ENCODE measurements around the gene SPATA46. TPM values are rescaled to one million over a fixed set of nuclear protein-coding genes. Genes with fewer than 3 reads are reported as not detected.

SPATA46 gene
- total RNA-seq, 1 donor from 2014 or later, result not detected

DNA sequence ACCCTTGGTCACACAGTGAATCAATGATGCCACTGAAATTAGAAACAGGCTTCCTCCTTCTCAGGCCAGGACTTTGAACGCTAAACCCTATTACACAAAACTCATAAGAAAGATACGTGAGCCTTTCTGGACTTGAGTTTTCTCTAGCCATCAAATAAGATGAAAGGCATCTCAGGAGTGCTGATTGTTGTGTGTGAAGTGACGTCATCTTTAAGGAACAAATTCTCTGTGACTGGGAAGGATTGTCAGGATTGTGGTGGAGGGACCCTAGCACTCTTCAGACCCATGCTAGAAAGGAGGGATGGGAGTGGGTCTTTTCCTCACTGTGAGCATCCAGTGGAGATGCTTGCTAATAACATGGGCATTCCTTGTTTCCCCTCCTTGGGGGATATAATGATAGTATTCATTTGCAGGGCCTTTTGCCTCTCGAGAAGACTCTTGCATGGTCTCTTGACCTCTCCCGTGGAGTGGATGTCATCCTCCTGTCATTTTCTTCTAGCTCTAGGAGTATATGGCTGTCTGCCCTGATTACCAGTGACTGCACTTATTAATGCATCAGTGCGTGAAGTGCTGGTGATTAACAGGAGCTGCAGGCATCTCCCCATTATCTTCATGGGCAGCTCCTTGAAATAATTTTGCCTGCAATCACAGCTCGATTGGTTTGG, 39.9 kb downstream of the SPATA46 start:
- no peak overlapping the region for H3K27ac Mint-ChIP-seq (ENCODE audit: unreplicated experiment)
- no peak for TF ChIP-seq CTCF (IDR thresholded peaks at IDR 0.05; ENCODE audit: partially characterized antibody, unreplicated experiment)

GRCh38 chr1:162335126-162335525, 41.5 kb downstream of the SPATA46 start:
- Mint-ChIP-seq H3K27ac (ENCODE audit: unreplicated experiment) (no peak overlapping the region), H3K36me3 (ENCODE audit: unreplicated experiment) (no peaks in the 10 kb centered on the region), H3K4me1 (ENCODE audit: low read depth, unreplicated experiment) (peaks cover 5% of the 10 kb centered on the region), H3K9me3 (ENCODE audit: unreplicated experiment) (peaks cover 2% of the 10 kb centered on the region), H3K4me3 (ENCODE audit: unreplicated experiment) (no peak overlapping the region), H3K27me3 (ENCODE audit: unreplicated experiment) (peaks cover 1% of the 10 kb centered on the region)
- no peak for DNase-seq
- TF ChIP-seq CTCF (IDR thresholded peaks at IDR 0.05; ENCODE audit: partially characterized antibody, unreplicated experiment), result no peak

More for the DNA sequence above, 39.9 kb downstream of the SPATA46 start:
- Mint-ChIP-seq H3K4me3 (ENCODE audit: unreplicated experiment) (no peak overlapping the region), H3K9me3 (ENCODE audit: unreplicated experiment) (peaks cover 2% of the 10 kb centered on the region), H3K27me3 (ENCODE audit: unreplicated experiment) (peaks cover 1% of the 10 kb centered on the region), H3K36me3 (ENCODE audit: unreplicated experiment) (no peaks in the 10 kb centered on the region), H3K4me1 (ENCODE audit: low read depth, unreplicated experiment) (peaks cover 5% of the 10 kb centered on the region)
- DNase-seq, result no peak

DNA sequence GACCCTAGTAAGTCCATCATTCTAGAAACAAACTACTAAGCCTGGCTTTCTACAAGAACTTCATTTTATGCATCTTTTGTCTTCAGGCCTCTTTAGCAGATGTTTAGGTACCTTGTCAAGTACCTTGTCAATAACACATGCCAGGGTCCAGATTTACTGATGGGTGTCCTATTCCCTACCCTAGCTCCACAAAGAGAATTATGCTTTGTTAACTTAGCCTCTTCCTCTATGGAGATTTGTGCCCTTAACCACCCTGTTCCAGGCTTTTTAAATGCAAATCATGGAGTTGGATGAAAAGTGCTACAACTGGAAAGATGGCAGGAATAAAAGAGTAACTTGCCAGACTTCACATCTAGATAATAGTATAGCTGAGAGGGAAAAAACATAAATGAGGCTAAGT, 42.7 kb downstream of the SPATA46 start:
- Mint-ChIP-seq H3K36me3 (ENCODE audit: unreplicated experiment) (no peaks in the 10 kb centered on the region), H3K27ac (ENCODE audit: unreplicated experiment) (no peak overlapping the region), H3K9me3 (ENCODE audit: unreplicated experiment) (peaks cover 2% of the 10 kb centered on the region), H3K4me1 (ENCODE audit: low read depth, unreplicated experiment) (no peaks in the 10 kb centered on the region), H3K27me3 (ENCODE audit: unreplicated experiment) (peaks cover 1% of the 10 kb centered on the region), H3K4me3 (ENCODE audit: unreplicated experiment) (no peak overlapping the region)
- no peak for TF ChIP-seq CTCF (IDR thresholded peaks at IDR 0.05; ENCODE audit: partially characterized antibody, unreplicated experiment)
- DNase-seq, result no peak

DNA sequence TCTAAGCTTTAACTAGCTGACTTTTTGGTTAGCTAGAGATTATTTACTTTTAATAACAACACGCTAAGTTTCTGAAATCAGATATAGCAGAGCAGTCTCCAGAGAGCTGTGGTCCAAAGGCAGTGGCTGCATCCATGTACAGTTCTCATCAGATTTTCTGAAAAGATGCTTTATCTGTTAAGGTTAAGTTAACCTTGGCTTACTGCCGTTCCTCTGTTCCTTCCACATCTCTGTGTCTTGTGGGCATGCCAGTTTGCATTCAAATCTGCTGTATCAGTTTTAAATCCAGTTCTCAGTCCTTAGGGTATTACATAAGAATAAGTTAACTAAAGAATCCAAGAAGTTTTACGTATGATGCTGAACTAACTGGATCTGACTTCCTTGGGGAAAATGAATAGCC, 46.8 kb downstream of the SPATA46 start:
- Mint-ChIP-seq H3K4me1 (ENCODE audit: low read depth, unreplicated experiment) (no peaks in the 10 kb centered on the region), H3K27me3 (ENCODE audit: unreplicated experiment) (no peaks in the 10 kb centered on the region), H3K27ac (ENCODE audit: unreplicated experiment) (no peak overlapping the region), H3K36me3 (ENCODE audit: unreplicated experiment) (no peaks in the 10 kb centered on the region), H3K9me3 (ENCODE audit: unreplicated experiment) (no peaks in the 10 kb centered on the region), H3K4me3 (ENCODE audit: unreplicated experiment) (no peak overlapping the region)
- no peak for DNase-seq
- TF ChIP-seq CTCF (IDR thresholded peaks at IDR 0.05; ENCODE audit: partially characterized antibody, unreplicated experiment), result no peak

DNA sequence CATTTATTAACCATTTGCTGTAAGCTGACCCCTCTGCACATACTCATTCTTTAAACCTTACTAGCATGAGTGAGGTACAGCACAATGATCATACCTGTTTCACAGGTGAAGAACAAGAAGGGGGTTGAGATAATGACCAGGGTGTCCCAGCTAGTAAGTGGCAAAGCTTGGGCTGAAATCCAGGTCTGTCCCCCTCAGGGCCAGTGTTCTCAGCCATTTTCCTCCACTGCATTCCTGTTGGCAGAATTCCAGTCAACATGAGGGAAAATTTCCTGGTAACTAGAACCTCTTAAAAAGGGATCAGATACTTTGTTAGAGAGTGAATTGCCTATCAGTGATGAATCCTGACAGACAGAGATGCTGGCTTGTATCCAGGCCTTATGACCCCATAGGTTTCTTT, 48.1 kb downstream of the SPATA46 start:
- no peak for TF ChIP-seq CTCF (IDR thresholded peaks at IDR 0.05; ENCODE audit: partially characterized antibody, unreplicated experiment)
- no peak for DNase-seq
- H3K27me3 Mint-ChIP-seq (ENCODE audit: unreplicated experiment), result no peaks in the 10 kb centered on the region

More for the DNA sequence above, 48.1 kb downstream of the SPATA46 start:
- H3K27ac Mint-ChIP-seq (ENCODE audit: unreplicated experiment), result no peak overlapping the region
- no peak overlapping the region for H3K4me3 Mint-ChIP-seq (ENCODE audit: unreplicated experiment)
- no peaks in the 10 kb centered on the region for H3K9me3 Mint-ChIP-seq (ENCODE audit: unreplicated experiment)
- no peaks in the 10 kb centered on the region for H3K4me1 Mint-ChIP-seq (ENCODE audit: low read depth, unreplicated experiment)
- H3K36me3 Mint-ChIP-seq (ENCODE audit: unreplicated experiment), result no peaks in the 10 kb centered on the region
